Smooth muscle cell (in vitro differentiated cells): Measurements from ENCODE around the gene MRM3. TPM values are rescaled to one million over a fixed set of nuclear protein-coding genes. Genes with fewer than 3 reads are reported as not detected.
"Not testable (repeated sequence)": the region's sequence is repeated elsewhere in the genome, so short reads cannot be mapped to it uniquely, and the experiment has no call there.

Source experiments
- DNase-seq: peaks from one replicate; lab custom pipeline; 2025; ENCODE audit not compliant: unreplicated experiment; lab: John Stamatoyannopoulos, UW
- H2AFZ ChIP-seq: fragments of 200-600 bp; sonication (generic); 2 replicates; pipeline ENCODE4 v1.6.0; 2016; ENCODE audit warnings: antibody characterized with exemption, low read depth, mild to moderate bottlenecking
- H3F3A ChIP-seq: fragments of 200-600 bp; sonication (generic); 2 replicates; pipeline ENCODE4 v1.6.0; 2017; ENCODE audit warnings: antibody characterized with exemption, low read depth
- H3K27ac ChIP-seq: fragments of 200-600 bp; sonication (generic); 2 replicates; pipeline ENCODE4 v1.5.1; 2016; ENCODE audit warnings: low read depth, mild to moderate bottlenecking
- H3K27me3 ChIP-seq: fragments of 200-600 bp; sonication (generic); 2 replicates; pipeline ENCODE4 v1.6.1; 2016; ENCODE audit warnings: low read depth, mild to moderate bottlenecking
- H3K36me3 ChIP-seq: fragments of 200-600 bp; sonication (generic); 2 replicates; pipeline ENCODE4 v1.5.1; 2016; ENCODE audit warnings: low read depth
- H3K4me1 ChIP-seq: fragments of 200-600 bp; sonication (generic); 2 replicates; pipeline ENCODE4 v1.5.1; 2016; ENCODE audit warnings: low read depth
- H3K4me2 ChIP-seq: fragments of 200-600 bp; sonication (generic); 2 replicates; pipeline ENCODE4 v1.6.0; 2016; ENCODE audit warnings: mild to moderate bottlenecking
- H3K4me3 ChIP-seq: fragments of 200-600 bp; sonication (generic); 2 replicates; pipeline ENCODE4 v1.5.1; 2016; ENCODE audit warnings: mild to moderate bottlenecking
- H3K79me2 ChIP-seq: fragments of 200-600 bp; sonication (generic); 2 replicates; pipeline ENCODE4 v1.6.0; 2016; ENCODE audit warnings: low read depth, mild to moderate bottlenecking
- H3K9ac ChIP-seq: fragments of 200-600 bp; sonication (generic); 2 replicates; pipeline ENCODE4 v1.6.0; 2016; ENCODE audit warnings: low read depth
- H3K9me3 ChIP-seq: fragments of 200-600 bp; sonication (generic); replicated peaks from 2 replicates; pipeline ENCODE4 v1.5.1; 2016; ENCODE audit warnings: low read depth
- H4K20me1 ChIP-seq: fragments of 200-600 bp; sonication (generic); 2 replicates; pipeline ENCODE4 v1.6.0; 2016; ENCODE audit warnings: low read depth
- WGBS: methylation state at CpG from one replicate; pipeline ENCODE4 v1.1.7; 2016; ENCODE audit warnings: low lambda C conversion rate; 5-methylcytosine and 5-hydroxymethylcytosine counted together
- polyA plus RNA-seq: library from polyadenylated mRNA; unstranded; fragments of >200 nt; fragmentation: Nextera tagmentation; extraction: Ambion mirVana; gene quantifications from 2 replicates; pipeline ENCODE4 v1.2.1, GENCODE V29; 2016
- total RNA-seq: library from RNA; depleted of rRNA; stranded (reverse); fragments of >200 nt; gene quantifications from 2 replicates; pipeline ENCODE4 v1.2.3, GENCODE V29; 2014
- TF ChIP-seq, protein P1 (sequence below): fragments of 200-600 bp; sonication (generic); IDR thresholded peaks from 2 replicates; pipeline ENCODE4 v1.5.1; 2017; ENCODE audit warnings: borderline replicate concordance, mild to moderate bottlenecking, antibody characterized with exemption; ENCODE audit not compliant: insufficient read depth, poor library complexity, severe bottlenecking

The MRM3 gene
- total and polyA plus RNA-seq, 2 experiments from 2014 or later: 8.7 to 12.8 TPM

GRCh38 chr17:753418-753817 lies 28.7 kb upstream of the MRM3 start:
- no peaks in the 10 kb centered on the region for H3K27me3 ChIP-seq
- no peak overlapping the region for H3K4me3 ChIP-seq
- TF ChIP-seq, protein P1, sequence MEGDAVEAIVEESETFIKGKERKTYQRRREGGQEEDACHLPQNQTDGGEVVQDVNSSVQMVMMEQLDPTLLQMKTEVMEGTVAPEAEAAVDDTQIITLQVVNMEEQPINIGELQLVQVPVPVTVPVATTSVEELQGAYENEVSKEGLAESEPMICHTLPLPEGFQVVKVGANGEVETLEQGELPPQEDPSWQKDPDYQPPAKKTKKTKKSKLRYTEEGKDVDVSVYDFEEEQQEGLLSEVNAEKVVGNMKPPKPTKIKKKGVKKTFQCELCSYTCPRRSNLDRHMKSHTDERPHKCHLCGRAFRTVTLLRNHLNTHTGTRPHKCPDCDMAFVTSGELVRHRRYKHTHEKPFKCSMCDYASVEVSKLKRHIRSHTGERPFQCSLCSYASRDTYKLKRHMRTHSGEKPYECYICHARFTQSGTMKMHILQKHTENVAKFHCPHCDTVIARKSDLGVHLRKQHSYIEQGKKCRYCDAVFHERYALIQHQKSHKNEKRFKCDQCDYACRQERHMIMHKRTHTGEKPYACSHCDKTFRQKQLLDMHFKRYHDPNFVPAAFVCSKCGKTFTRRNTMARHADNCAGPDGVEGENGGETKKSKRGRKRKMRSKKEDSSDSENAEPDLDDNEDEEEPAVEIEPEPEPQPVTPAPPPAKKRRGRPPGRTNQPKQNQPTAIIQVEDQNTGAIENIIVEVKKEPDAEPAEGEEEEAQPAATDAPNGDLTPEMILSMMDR: no peak
- H3F3A ChIP-seq: peaks cover 8% of the 10 kb centered on the region
- no peak overlapping the region for H3K27ac ChIP-seq
- no peak for DNase-seq
- no peaks in the 10 kb centered on the region for H4K20me1 ChIP-seq
- no peaks in the 10 kb centered on the region for H3K36me3 ChIP-seq
- no peak overlapping the region for H3K4me2 ChIP-seq
- no peaks in the 10 kb centered on the region for H3K4me1 ChIP-seq
- WGBS: 86% methylated on average over 12 of the region's 13 CpGs
- no peak overlapping the region for H2AFZ ChIP-seq
- no peak overlapping the region for H3K9ac ChIP-seq
- H3K9me3 ChIP-seq: no peaks in the 10 kb centered on the region
- peaks cover 22% of the 10 kb centered on the region for H3K79me2 ChIP-seq

DNA sequence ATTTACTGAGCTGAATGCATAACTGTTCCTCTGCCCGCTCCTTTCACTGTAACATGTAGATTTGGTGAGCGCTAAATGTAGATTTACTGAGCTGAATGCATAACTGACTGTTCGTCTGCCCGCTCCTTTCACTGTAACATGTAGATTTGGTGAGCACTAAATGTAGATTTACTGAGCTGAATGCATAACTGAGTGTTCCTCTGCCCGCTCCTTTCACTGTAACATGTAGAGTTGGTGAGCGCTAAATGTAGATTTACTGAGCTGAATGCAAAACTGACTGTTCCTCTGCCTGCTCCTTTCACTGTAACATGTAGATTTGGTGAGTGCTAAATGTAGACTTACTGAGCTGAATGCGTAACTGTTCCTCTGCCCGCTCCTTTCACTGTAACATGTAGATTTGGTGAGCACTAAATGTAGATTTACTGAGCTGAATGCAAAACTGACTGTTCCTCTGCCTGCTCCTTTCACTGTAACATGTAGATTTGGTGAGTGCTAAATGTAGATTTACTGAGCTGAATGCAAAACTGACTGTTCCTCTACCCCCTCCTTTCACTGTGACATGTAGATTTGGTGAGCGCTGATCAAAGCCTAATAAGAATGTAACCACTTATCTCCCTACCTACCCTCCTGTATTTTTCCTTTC lies 26.7 kb upstream of the MRM3 start:
- H3K79me2 ChIP-seq: peaks cover 14% of the 10 kb centered on the region
- not testable (repeated sequence) for H3K27me3 ChIP-seq
- over 99% methylated on average over 9 of the region's 9 CpGs for WGBS

GRCh38 chr17:756010-756567 lies 26.1 kb upstream of the MRM3 start:
- Histone ChIP-seq H3K27ac (peak overlapping the region; percentile 35), H3F3A (peaks cover 14% of the 10 kb centered on the region), H3K4me2 (peak overlapping the region; percentile 26), H3K36me3 (peaks cover 11% of the 10 kb centered on the region)
- not testable (repeated sequence) for H3K4me1 ChIP-seq, H3K79me2 ChIP-seq, H4K20me1 ChIP-seq, H3K27me3 ChIP-seq, H3K4me3 ChIP-seq, H2AFZ ChIP-seq, H3K9me3 ChIP-seq, DNase-seq, H3K9ac ChIP-seq
- WGBS: 60% methylated on average over 15 of the region's 15 CpGs

More for the DNA sequence above, 26.7 kb upstream of the MRM3 start:
- not testable (repeated sequence) for H3K9me3 ChIP-seq, H3K4me2 ChIP-seq, H3K4me1 ChIP-seq, H3K9ac ChIP-seq, H2AFZ ChIP-seq, H4K20me1 ChIP-seq, H3K36me3 ChIP-seq, H3K4me3 ChIP-seq, DNase-seq
- Histone ChIP-seq H3F3A (peaks cover 14% of the 10 kb centered on the region), H3K27ac (peak overlapping the region; percentile 35)

DNA sequence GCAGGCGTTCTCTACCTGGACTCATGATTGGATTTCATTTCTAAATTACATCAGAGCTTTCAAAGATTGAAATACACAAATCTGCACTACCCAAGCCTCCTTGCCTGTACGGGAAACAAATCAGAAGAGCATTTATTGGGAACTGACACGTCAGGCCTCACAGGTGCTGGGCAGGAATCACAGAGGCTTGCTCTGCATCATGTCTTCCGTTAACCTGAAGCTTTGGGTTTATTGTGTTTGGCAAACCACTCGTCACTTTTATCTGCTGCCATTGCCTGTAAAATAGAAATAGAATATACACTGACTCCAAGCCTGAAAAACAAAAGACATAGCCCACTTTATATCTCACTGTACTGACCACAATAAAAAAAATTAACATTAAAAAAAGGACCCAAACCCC lies 22.2 kb upstream of the MRM3 start:
- no peaks in the 10 kb centered on the region for H3K79me2 ChIP-seq
- TF ChIP-seq, protein P1: no peak

More for the DNA sequence above, 22.2 kb upstream of the MRM3 start:
- DNase-seq: no peak
- H3K9ac ChIP-seq: no peak overlapping the region
- no peak overlapping the region for H3K27ac ChIP-seq
- H3K4me1 ChIP-seq: no peaks in the 10 kb centered on the region
- no peak overlapping the region for H3K4me2 ChIP-seq
- H3K27me3 ChIP-seq: no peaks in the 10 kb centered on the region
- WGBS: 97% methylated on average over 5 of the region's 5 CpGs
- H4K20me1 ChIP-seq: no peaks in the 10 kb centered on the region
- peaks cover 6% of the 10 kb centered on the region for H3F3A ChIP-seq
- H2AFZ ChIP-seq: no peak overlapping the region
- H3K9me3 ChIP-seq: no peaks in the 10 kb centered on the region
- no peak overlapping the region for H3K4me3 ChIP-seq
- H3K36me3 ChIP-seq: peaks cover 13% of the 10 kb centered on the region
